CD14-positive monocyte (primary cell): ENCODE results near the gene RAB28. TPM values are rescaled to one million over a fixed set of nuclear protein-coding genes. Genes with fewer than 3 reads are reported as not detected.

ENCODE experiments used
- DNase-seq, 3 donors: peaks; one replicate each; pipeline ENCODE4 v3.0.0-alpha.2; 2011 to 2022
- H2AFZ ChIP-seq: 2 replicates; pipeline ENCODE4 v1.6.0; 2012; ENCODE audit warnings: mild to moderate bottlenecking, low read depth, low read length, inconsistent platforms; ENCODE audit not compliant: insufficient read depth, poor library complexity, severe bottlenecking
- H3K27ac ChIP-seq, 2 donors: 1 replicate in 1 of 2; 2 replicates in 1 of 2; pipeline ENCODE4 v1.5.1; 2012 to 2013; ENCODE audit warnings: low read length in 2 of 2, control low read depth in 1 of 2, inconsistent platforms in 1 of 2, low read depth in 1 of 2, mild to moderate bottlenecking in 1 of 2
- H3K27me3 ChIP-seq, 2 donors: one replicate each; pipeline versions ENCODE4 v1.6.0 to v1.6.1; 2011 to 2013; ENCODE audit warnings: low read length in 2 of 2; ENCODE audit not compliant: control insufficient read depth in 2 of 2, insufficient read depth in 2 of 2
- H3K36me3 ChIP-seq, 2 donors: replicated peaks in 1 of 2; 1 replicate in 1 of 2; 2 replicates in 1 of 2; pipeline versions ENCODE4 v1.5.1 to v1.6.1; 2012 to 2013; ENCODE audit warnings: low read length in 2 of 2, control low read depth in 1 of 2, inconsistent platforms in 1 of 2, mild to moderate bottlenecking in 1 of 2; ENCODE audit not compliant: insufficient read depth in 2 of 2, control insufficient read depth in 1 of 2
- H3K4me1 ChIP-seq, 2 donors: 1 replicate in 1 of 2; 2 replicates in 1 of 2; pipeline versions ENCODE4 v1.5.1 to v1.6.1; 2012 to 2013; ENCODE audit warnings: low read length in 2 of 2, control low read depth in 1 of 2, inconsistent platforms in 1 of 2, mild to moderate bottlenecking in 1 of 2, moderate library complexity in 1 of 2; ENCODE audit not compliant: insufficient read depth in 2 of 2, control insufficient read depth in 1 of 2
- H3K4me2 ChIP-seq: replicated peaks from 2 replicates; pipeline ENCODE3; 2012; ENCODE audit warnings: low read length, moderate library complexity, mild to moderate bottlenecking; ENCODE audit not compliant: poor library complexity, severe bottlenecking; ENCODE audit errors: extremely low read depth
- H3K4me3 ChIP-seq, 3 experiments: fragments of 200-600 bp in 1 of 3; sonication (generic) in 1 of 3; replicated peaks in 1 of 3; 1 replicate in 2 of 3; 2 replicates in 1 of 3; pipeline ENCODE4 v1.5.1; 2011 to 2013; ENCODE audit warnings: low read length in 3 of 3, mild to moderate bottlenecking in 3 of 3, control low read depth in 2 of 3, low read depth in 2 of 3, inconsistent platforms in 1 of 3, moderate library complexity in 1 of 3
- H3K79me2 ChIP-seq: 2 replicates; pipeline ENCODE4 v1.6.0; 2012; ENCODE audit warnings: mild to moderate bottlenecking, control low read depth, inconsistent platforms, low read length, moderate library complexity; ENCODE audit not compliant: insufficient read depth
- H3K9ac ChIP-seq: 2 replicates; pipeline ENCODE4 v1.6.0; 2017; ENCODE audit warnings: low read length, mild to moderate bottlenecking; ENCODE audit not compliant: insufficient read depth, poor library complexity, severe bottlenecking
- H3K9me3 ChIP-seq, 2 donors: replicated peaks in 1 of 2; 1 replicate in 1 of 2; 2 replicates in 1 of 2; pipeline versions ENCODE4 v1.5.1 to v1.6.1; 2012 to 2013; ENCODE audit warnings: low read length in 2 of 2, control low read depth in 1 of 2; ENCODE audit not compliant: control insufficient read depth in 1 of 2, insufficient read depth in 1 of 2
- H4K20me1 ChIP-seq: 2 replicates; pipeline ENCODE4 v1.6.0; 2012; ENCODE audit warnings: mild to moderate bottlenecking, low read length, control low read depth, moderate library complexity; ENCODE audit not compliant: insufficient read depth
- H3K27ac Mint-ChIP-seq, 7 donors: one replicate each; pipeline ENCODE4 v1.8.0; 2020; ENCODE audit warnings: mild to moderate bottlenecking in 7 of 7, mixed read lengths in 7 of 7, moderate library complexity in 6 of 7, inconsistent platforms in 2 of 7
- H3K27me3 Mint-ChIP-seq, 3 donors: one replicate each; pipeline ENCODE4 v1.8.0; 2021 to 2022; ENCODE audit warnings: low read depth in 3 of 3, mild to moderate bottlenecking in 3 of 3, mixed read lengths in 3 of 3, moderate library complexity in 3 of 3, inconsistent platforms in 1 of 3
- H3K36me3 Mint-ChIP-seq, 2 donors: one replicate each; pipeline ENCODE4 v1.8.0; 2020; ENCODE audit warnings: mixed read lengths in 2 of 2, inconsistent platforms in 1 of 2, mild to moderate bottlenecking in 1 of 2
- H3K4me1 Mint-ChIP-seq: one replicate; pipeline ENCODE4 v1.8.0; 2020; ENCODE audit warnings: mild to moderate bottlenecking, mixed read lengths
- H3K4me3 Mint-ChIP-seq, 2 donors: one replicate each; pipeline ENCODE4 v1.8.0; 2020; ENCODE audit warnings: mild to moderate bottlenecking in 2 of 2, mixed read lengths in 2 of 2, moderate library complexity in 1 of 2
- H3K9me3 Mint-ChIP-seq, 7 donors: one replicate each; pipeline ENCODE4 v1.8.0; 2020 to 2022; ENCODE audit warnings: mixed read lengths in 7 of 7, mild to moderate bottlenecking in 6 of 7, moderate library complexity in 6 of 7, inconsistent platforms in 2 of 7
- WGBS: methylation state at CpG from one replicate; pipeline ENCODE4 v1.1.5; 2013; ENCODE audit warnings: missing lambda C conversion rate; ENCODE audit not compliant: insufficient coverage; 5-methylcytosine and 5-hydroxymethylcytosine counted together
- intact Hi-C, 2 donors: fragments of 100-400 bp; cut with micrococcal nuclease; formaldehyde crosslinking; loops; one replicate each; pipeline versions ENCODE4 v1.15.0 to v1.15.1; 2023
- polyA plus RNA-seq, 3 donors: library from polyadenylated mRNA; depleted of rRNA in 1 of 3; unstranded in 2 of 3; stranded (reverse) in 1 of 3; fragments of 300-500 nt in 2 of 3; fragments of >200 nt in 1 of 3; fragmentation: Illumina TruSeq in 2 of 3; gene quantifications; 1 replicate in 2 of 3; 2 replicates in 1 of 3; pipeline ENCODE4 v1.2.3, GENCODE V29; 2012 to 2021
- TF ChIP-seq, protein P1 (sequence below): fragments of 200-600 bp; IDR thresholded peaks from one replicate; pipeline ENCODE4 v1.8.0; 2022; ENCODE audit warnings: antibody characterized with exemption, mild to moderate bottlenecking

The RAB28 gene
- polyA plus RNA-seq, 3 donors, result 7.6 to 18.0 (median 17.8) TPM

DNA sequence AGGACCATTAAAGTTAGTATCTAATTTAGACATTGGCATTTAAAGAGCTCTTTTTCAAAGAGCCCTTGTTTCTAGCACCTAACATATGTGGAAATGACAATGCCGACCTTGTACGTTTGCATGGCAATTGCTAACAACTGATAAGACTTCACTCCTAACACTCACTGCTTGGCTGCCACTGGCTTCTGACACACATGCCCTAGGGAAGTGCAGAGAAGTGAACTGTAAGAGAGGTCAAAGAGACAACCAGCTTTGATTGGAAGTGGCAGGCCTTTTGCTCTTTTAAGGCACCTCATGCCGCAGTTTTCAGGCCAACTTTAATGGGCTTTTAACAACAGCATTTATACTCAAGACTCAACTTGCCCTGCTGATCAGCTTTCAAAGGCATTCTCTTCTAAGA is 158.4 kb downstream of the RAB28 start:
- Histone ChIP-seq H3K27ac (no peak overlapping the region), H3K4me3 (no peak overlapping the region), H3K9ac (no peak overlapping the region), H3K4me1 (no peaks in the 10 kb centered on the region), H2AFZ (no peak overlapping the region), H3K4me2 (no peak overlapping the region), H4K20me1 (no peaks in the 10 kb centered on the region), H3K9me3 (peaks cover 7 to 10% of the 10 kb centered on the region in 2 donors), H3K27me3 (no peaks in the 10 kb centered on the region), H3K79me2 (no peaks in the 10 kb centered on the region), H3K36me3 (no peaks in the 10 kb centered on the region)
- H3K4me3 Mint-ChIP-seq, result no peak overlapping the region
- intact Hi-C loops, result no loop called here
- H3K27ac Mint-ChIP-seq, result no peak overlapping the region
- H3K27me3 Mint-ChIP-seq, result no peaks in the 10 kb centered on the region
- no CpG with 5 or more reads among the region's 3 CpGs for WGBS
- TF ChIP-seq, protein P1, sequence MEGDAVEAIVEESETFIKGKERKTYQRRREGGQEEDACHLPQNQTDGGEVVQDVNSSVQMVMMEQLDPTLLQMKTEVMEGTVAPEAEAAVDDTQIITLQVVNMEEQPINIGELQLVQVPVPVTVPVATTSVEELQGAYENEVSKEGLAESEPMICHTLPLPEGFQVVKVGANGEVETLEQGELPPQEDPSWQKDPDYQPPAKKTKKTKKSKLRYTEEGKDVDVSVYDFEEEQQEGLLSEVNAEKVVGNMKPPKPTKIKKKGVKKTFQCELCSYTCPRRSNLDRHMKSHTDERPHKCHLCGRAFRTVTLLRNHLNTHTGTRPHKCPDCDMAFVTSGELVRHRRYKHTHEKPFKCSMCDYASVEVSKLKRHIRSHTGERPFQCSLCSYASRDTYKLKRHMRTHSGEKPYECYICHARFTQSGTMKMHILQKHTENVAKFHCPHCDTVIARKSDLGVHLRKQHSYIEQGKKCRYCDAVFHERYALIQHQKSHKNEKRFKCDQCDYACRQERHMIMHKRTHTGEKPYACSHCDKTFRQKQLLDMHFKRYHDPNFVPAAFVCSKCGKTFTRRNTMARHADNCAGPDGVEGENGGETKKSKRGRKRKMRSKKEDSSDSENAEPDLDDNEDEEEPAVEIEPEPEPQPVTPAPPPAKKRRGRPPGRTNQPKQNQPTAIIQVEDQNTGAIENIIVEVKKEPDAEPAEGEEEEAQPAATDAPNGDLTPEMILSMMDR, result no peak
- H3K36me3 Mint-ChIP-seq, result no peaks in the 10 kb centered on the region
- DNase-seq, result no peak
- H3K4me1 Mint-ChIP-seq, result no peaks in the 10 kb centered on the region
- H3K9me3 Mint-ChIP-seq, result peaks cover 8 to 24% (median 9%) of the 10 kb centered on the region in 7 donors

DNA sequence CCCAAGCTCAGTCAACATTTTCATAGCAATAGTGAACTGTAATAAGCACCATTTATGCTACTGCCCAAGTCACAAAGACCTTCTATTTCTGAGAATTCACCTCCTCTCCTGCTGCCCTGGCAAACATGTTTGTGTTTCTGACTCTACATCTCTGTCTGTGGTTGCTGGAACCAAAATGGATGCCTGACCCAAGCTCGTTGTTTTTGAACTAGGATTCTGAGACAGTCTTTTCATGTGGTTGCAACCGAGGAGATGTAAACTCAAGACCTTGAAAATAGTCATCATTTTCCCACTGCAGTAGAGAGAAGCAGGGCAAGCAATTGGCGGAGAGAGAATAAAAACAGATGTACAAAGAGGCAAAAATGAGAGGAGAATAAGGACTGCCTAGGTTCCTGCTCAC is 160.2 kb downstream of the RAB28 start:
- Mint-ChIP-seq H3K4me3 (no peak overlapping the region), H3K27ac (no peak overlapping the region), H3K9me3 (peaks cover 8 to 18% (median 10%) of the 10 kb centered on the region in 7 donors), H3K27me3 (no peaks in the 10 kb centered on the region), H3K36me3 (no peaks in the 10 kb centered on the region), H3K4me1 (no peaks in the 10 kb centered on the region)
- H3K4me3 ChIP-seq, result no peak overlapping the region
- intact Hi-C loops, result no loop called here
- no peak overlapping the region for H3K4me2 ChIP-seq
- no peak overlapping the region for H3K27ac ChIP-seq
- DNase-seq, result no peak
- H4K20me1 ChIP-seq, result no peaks in the 10 kb centered on the region
- H3K9ac ChIP-seq, result no peak overlapping the region
- no peaks in the 10 kb centered on the region for H3K4me1 ChIP-seq
- H3K27me3 ChIP-seq, result no peaks in the 10 kb centered on the region
- H2AFZ ChIP-seq, result no peak overlapping the region
- 86% methylated on average over 2 of the region's 3 CpGs for WGBS
- no peaks in the 10 kb centered on the region for H3K79me2 ChIP-seq
- H3K36me3 ChIP-seq, result no peaks in the 10 kb centered on the region
- peaks cover 6 to 7% of the 10 kb centered on the region in 2 donors for H3K9me3 ChIP-seq
- TF ChIP-seq, protein P1, result no peak
